HepG2 (cell line): ENCODE data around the gene STEAP1B. TPM values are rescaled to one million over a fixed set of nuclear protein-coding genes. Genes with fewer than 3 reads are reported as not detected.

ENCODE experiments used
- ATAC-seq: fragments of 200-7000 bp; cut with Tn5 transposase; 3 replicates; pipeline ENCODE4 v1.9.1; 2020; ENCODE audit warnings: mild to moderate bottlenecking, moderate library complexity
- BruUV-seq: library from RNA; stranded (reverse); fragments of 400-500 nt; replicated peaks from 2 replicates; lab custom pipeline; 2021; lab: Mats Ljungman, UMichigan
- CTCF ChIA-PET: fragments of 300-600 bp; formaldehyde crosslinking; extraction: SDS; loops from one replicate; lab custom pipeline; 2021; ENCODE audit warnings: low total read pairs, inconsistent platforms, low intra/inter-chr PET ratio; lab: Yijun Ruan, JAX
- POLR2A ChIA-PET: fragments of 350-600 bp; sonication (Branson Sonifier 250); formaldehyde crosslinking; loops from one replicate; lab custom pipeline; 2020; ENCODE audit warnings: antibody characterized with exemption, inconsistent platforms; lab: Yijun Ruan, JAX
- DNase-seq: peaks from one replicate; pipeline ENCODE4 v3.0.0-alpha.2; 2015; ENCODE audit warnings: low spot score
- FAIRE-seq: peaks from 3 replicates; lab custom pipeline; 2011; peaks lifted over from hg19 to GRCh38; lab: Jason Lieb, UNC
- H2AFZ ChIP-seq: one replicate; pipeline ENCODE4 v1.6.1; 2011; ENCODE audit warnings: low read length, inconsistent platforms
- H3K27ac ChIP-seq: fragments of 300-600 bp; 3 replicates; pipeline ENCODE4 v1.8.0; 2011; ENCODE audit warnings: mixed run types, mild to moderate bottlenecking, mixed read lengths, low read length, inconsistent platforms; ENCODE audit not compliant: insufficient read depth; ENCODE audit errors: extremely low read length
- H3K27me3 ChIP-seq, 2 experiments: fragments of 200-600 bp in 1 of 2; 2 replicates in 1 of 2; 3 replicates in 1 of 2; pipeline versions ENCODE4 v1.6.0 to v1.8.0; 2011; ENCODE audit warnings: low read length in 2 of 2, mild to moderate bottlenecking in 2 of 2, moderate library complexity in 2 of 2, inconsistent platforms in 1 of 2; ENCODE audit not compliant: insufficient read depth in 2 of 2, control insufficient read depth in 1 of 2
- H3K36me3 ChIP-seq, 2 experiments: fragments of 200-600 bp in 1 of 2; replicated peaks in 1 of 2; 2 replicates in 1 of 2; 3 replicates in 1 of 2; pipeline versions ENCODE4 v1.5.1 to v1.8.0; 2011; ENCODE audit warnings: low read length in 2 of 2, inconsistent platforms in 1 of 2; ENCODE audit not compliant: insufficient read depth in 2 of 2, control insufficient read depth in 1 of 2
- H3K4me1 ChIP-seq: 2 replicates; pipeline ENCODE4 v1.5.1; 2012; ENCODE audit warnings: low read length, inconsistent platforms; ENCODE audit not compliant: insufficient read depth
- H3K4me2 ChIP-seq: 2 replicates; pipeline ENCODE4 v1.6.0; 2011; ENCODE audit warnings: low read depth, low read length, inconsistent platforms
- H3K4me3 ChIP-seq, 3 experiments: fragments of 200-600 bp in 1 of 3; sonication (generic), shearing (Covaris generic) in 1 of 3; replicated peaks in 1 of 3; 2 replicates each; pipeline ENCODE4 v1.5.1; 2011 to 2016; ENCODE audit warnings: low read length in 3 of 3, inconsistent platforms in 2 of 3, low read depth in 2 of 3, mild to moderate bottlenecking in 2 of 3, control low read depth in 1 of 3, mixed read lengths in 1 of 3; ENCODE audit not compliant: insufficient read depth in 1 of 3
- H3K79me2 ChIP-seq: one replicate; pipeline ENCODE4 v1.6.1; 2011; ENCODE audit warnings: low read length, inconsistent platforms; ENCODE audit not compliant: insufficient read depth
- H3K9ac ChIP-seq: 2 replicates; pipeline ENCODE4 v1.6.0; 2011; ENCODE audit warnings: mild to moderate bottlenecking, low read depth, low read length, inconsistent platforms; ENCODE audit not compliant: insufficient read depth
- H3K9me3 ChIP-seq: 2 replicates; pipeline ENCODE4 v1.5.1; 2012; ENCODE audit warnings: mild to moderate bottlenecking, low read length
- H4K20me1 ChIP-seq: 2 replicates; pipeline ENCODE4 v1.6.0; 2011; ENCODE audit warnings: inconsistent platforms, mild to moderate bottlenecking, low read length, moderate library complexity; ENCODE audit not compliant: insufficient read depth
- BRF2 ChIP-seq: sonication (generic); formaldehyde crosslinking; IDR thresholded peaks from 2 replicates; pipeline ENCODE4 v1.8.1; 2022; ENCODE audit warnings: mild to moderate bottlenecking, missing genetic modification reagents
- ELF3 ChIP-seq: IDR thresholded peaks from 2 replicates; pipeline ENCODE4 v1.6.1; 2016; ENCODE audit warnings: missing genetic modification reagents, missing compliant biosample characterization
- ETV6 ChIP-seq: sonication (generic); formaldehyde crosslinking; conservative IDR thresholded peaks from 2 replicates; pipeline ENCODE4 v1.4.0; 2020; ENCODE audit warnings: missing genetic modification reagents
- KDM4B ChIP-seq: sonication (generic); formaldehyde crosslinking; IDR thresholded peaks from 2 replicates; pipeline ENCODE4 v1.4.0; 2020; ENCODE audit warnings: missing genetic modification reagents
- MIER3 ChIP-seq: IDR thresholded peaks from 2 replicates; pipeline ENCODE4 v1.6.1; 2016; ENCODE audit warnings: missing compliant biosample characterization, borderline replicate concordance
- NPAS2 ChIP-seq: sonication (generic); formaldehyde crosslinking; IDR thresholded peaks from 2 replicates; pipeline ENCODE4 v1.8.0; 2022; ENCODE audit warnings: mild to moderate bottlenecking, missing genetic modification reagents, borderline replicate concordance
- NR0B2 ChIP-seq: sonication (generic); formaldehyde crosslinking; IDR thresholded peaks from 2 replicates; pipeline ENCODE4 v1.4.0; 2020; ENCODE audit warnings: mild to moderate bottlenecking, missing genetic modification reagents
- ONECUT2 ChIP-seq: sonication (generic); formaldehyde crosslinking; IDR thresholded peaks from 2 replicates; pipeline ENCODE4 v1.4.0; 2020; ENCODE audit warnings: missing genetic modification reagents
- TAF15 ChIP-seq: fragments of 200-400 bp; formaldehyde crosslinking; IDR thresholded peaks from one replicate; pipeline ENCODE4 v1.6.1; 2018; ENCODE audit warnings: mild to moderate bottlenecking, low read depth, low read length; ENCODE audit not compliant: poor library complexity, severe bottlenecking
- ZBTB25 ChIP-seq: IDR thresholded peaks from 2 replicates; pipeline ENCODE4 v1.6.1; 2018; ENCODE audit warnings: missing genetic modification reagents
- ZBTB7B ChIP-seq: sonication (generic); formaldehyde crosslinking; IDR thresholded peaks from 2 replicates; pipeline ENCODE4 v1.4.0; 2020; ENCODE audit warnings: missing genetic modification reagents
- ZFP1 ChIP-seq: IDR thresholded peaks from 2 replicates; pipeline ENCODE4 v1.6.1; 2016
- ZFP62 ChIP-seq: sonication (generic); formaldehyde crosslinking; IDR thresholded peaks from 2 replicates; pipeline ENCODE4 v1.4.0; 2020; ENCODE audit warnings: missing genetic modification reagents
- ZNF296 ChIP-seq: sonication (generic); formaldehyde crosslinking; conservative IDR thresholded peaks from 2 replicates; pipeline ENCODE4 v1.5.0; 2020; ENCODE audit warnings: mild to moderate bottlenecking, missing genetic modification reagents
- ZNF407 ChIP-seq: sonication (generic); formaldehyde crosslinking; IDR thresholded peaks from one replicate; pipeline ENCODE4 v1.5.1; 2020; ENCODE audit warnings: mild to moderate bottlenecking, missing genetic modification reagents; ENCODE audit errors: not compliant biosample characterization
- ZNF703 ChIP-seq: sonication (generic); formaldehyde crosslinking; IDR thresholded peaks from 2 replicates; pipeline ENCODE4 v1.5.1; 2020; ENCODE audit warnings: missing genetic modification reagents, mild to moderate bottlenecking, moderate library complexity, borderline replicate concordance
- WGBS: methylation state at CpG from one replicate; pipeline ENCODE4 v1.1.6; 2017; ENCODE audit warnings: low lambda C conversion rate; 5-methylcytosine and 5-hydroxymethylcytosine counted together
- in situ Hi-C: cut with HindIII; loops from 2 replicates; pipeline ENCODE4 v1.10.0; 2017; ENCODE audit warnings: low pct_unique_long_range_greater_than_20kb; ENCODE audit not compliant: extremely low pct_ligation_motif_present
- intact Hi-C: fragments of 100-400 bp; cut with micrococcal nuclease; formaldehyde crosslinking; loops from one replicate; pipeline ENCODE4 v1.10.0; 2022; ENCODE audit not compliant: unreplicated experiment
- polyA plus RNA-seq, 8 experiments: library from polyadenylated mRNA; depleted of rRNA in 3 of 8; stranded (reverse) in 7 of 8; unstranded in 1 of 8; fragments of >200 nt; fragmentation: Illumina TruSeq in 4 of 8; extraction: Trizol in 4 of 8; gene quantifications; 2 replicates each; pipeline versions ENCODE4 v1.2.1 to v1.2.3, GENCODE V29; 2011 to 2016; ENCODE audit warnings: low read depth in 4 of 8, missing spikeins in 1 of 8, mixed read lengths in 1 of 8; ENCODE audit not compliant: insufficient read depth in 1 of 8
- total RNA-seq, 5 experiments: library from RNA; depleted of rRNA; stranded (reverse); fragments of >200 nt; fragmentation: Illumina TruSeq; extraction: Trizol; gene quantifications; 2 replicates each; pipeline ENCODE4 v1.2.3, GENCODE V29; 2016; ENCODE audit warnings: low read depth in 1 of 5

The STEAP1B gene
- total and polyA plus RNA-seq, 2 of the 13 experiments (the other 11 are each of a cell fraction or from before 2014, with no cell fraction given) = not detected

GRCh38 chr7:22419488-22419887 is 80.5 kb downstream of the STEAP1B start:
- BruUV-seq = no TSS peak
- TF ChIP-seq ZBTB25 = no peak
- no peak for TF ChIP-seq ONECUT2
- TF ChIP-seq BRF2 (CRISPR knock-in tag) = no peak
- TF ChIP-seq KDM4B (CRISPR knock-in tag) = no peak
- no peak for TF ChIP-seq NPAS2 (CRISPR knock-in tag)
- no peak for TF ChIP-seq ETV6 (CRISPR knock-in tag)
- TF ChIP-seq TAF15 = no peak
- no peak for TF ChIP-seq ZNF703 (CRISPR knock-in tag)
- no peak for TF ChIP-seq ZBTB7B (CRISPR knock-in tag)
- no peak for TF ChIP-seq ZFP1 (CRISPR knock-in tag)
- no peak for TF ChIP-seq NR0B2 (CRISPR knock-in tag)
- no peak for TF ChIP-seq MIER3 (CRISPR knock-in tag)
- TF ChIP-seq ZNF407 = no peak
- no peak for TF ChIP-seq ZFP62
- no peak for TF ChIP-seq ZNF296 (CRISPR knock-in tag)
- no peak for TF ChIP-seq ELF3

More at GRCh38 chr7:22419488-22419887, 80.5 kb downstream of the STEAP1B start:
- POLR2A ChIA-PET = no interaction called here
- H3K27me3 ChIP-seq = peaks cover 4 to 21% of the 10 kb centered on the region in 2 experiments; a peak in 2 of 5 replicates
- no peak for FAIRE-seq
- DNase-seq = peak; percentile 20
- no peak overlapping the region for H3K27ac ChIP-seq
- peak overlapping the region; percentile 44 for H3K4me2 ChIP-seq
- H4K20me1 ChIP-seq = no peaks in the 10 kb centered on the region
- H2AFZ ChIP-seq = no peak overlapping the region
- H3K36me3 ChIP-seq = no peaks in the 10 kb centered on the region
- WGBS = 32% methylated on average over 7 of the region's 7 CpGs
- no peaks in the 10 kb centered on the region for H3K9me3 ChIP-seq
- H3K4me1 ChIP-seq = peaks cover 19% of the 10 kb centered on the region
- peak; percentile 78 for ATAC-seq
- H3K79me2 ChIP-seq = no peaks in the 10 kb centered on the region
- in situ Hi-C loops = no loop called here
- no peak overlapping the region for H3K9ac ChIP-seq
- no peak overlapping the region for H3K4me3 ChIP-seq
- CTCF ChIA-PET = no interaction called here
- intact Hi-C loops = no loop called here
